SH-SY5Y (cell line): Measurements from ENCODE around the gene EHMT1.

Source experiments
- GATA2 ChIP-seq: IDR thresholded peaks from 2 replicates; pipeline ENCODE4 v1.6.1; 2011; ENCODE audit warnings: mild to moderate bottlenecking, low read depth, low read length
- GATA3 ChIP-seq: IDR thresholded peaks from 2 replicates; pipeline ENCODE4 v1.6.1; 2011; ENCODE audit warnings: low read depth, mild to moderate bottlenecking, low read length, moderate library complexity

EHMT1 gene

DNA sequence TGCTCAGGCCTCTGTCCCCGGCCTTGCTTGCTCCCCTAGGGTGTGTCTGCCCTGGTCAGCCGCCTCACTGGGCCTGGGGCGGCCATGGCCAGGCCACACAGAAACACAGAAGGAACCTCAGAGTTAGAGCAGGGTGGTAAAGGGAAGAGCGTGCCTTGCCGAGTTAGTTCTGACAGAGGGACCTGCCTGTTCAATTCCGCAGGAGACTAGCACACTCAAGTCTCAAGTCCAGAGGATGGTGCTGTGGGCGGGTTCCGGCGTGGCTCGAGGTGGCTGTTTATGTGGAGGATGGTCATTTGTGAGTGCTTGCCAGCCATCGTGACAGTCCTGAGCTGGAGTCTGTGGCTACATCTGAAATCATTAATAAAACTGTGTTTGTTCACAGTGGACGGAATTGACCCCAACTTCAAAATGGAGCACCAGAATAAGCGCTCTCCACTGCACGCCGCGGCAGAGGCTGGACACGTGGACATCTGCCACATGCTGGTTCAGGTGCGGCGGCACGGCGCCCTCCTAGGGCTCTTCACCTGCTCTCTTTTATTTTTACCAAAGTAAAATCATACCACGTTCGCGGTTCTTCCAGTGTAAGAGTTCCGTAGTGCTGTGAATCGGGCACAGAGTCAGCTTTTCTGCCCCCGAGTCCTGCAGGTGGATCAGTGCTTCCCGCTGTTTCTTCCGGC is 163.2 kb downstream of the EHMT1 start:
- TF ChIP-seq GATA3 (no peak), GATA2 (no peak)

GRCh38 chr9:137783521-137783920 is 164.7 kb downstream of the EHMT1 start:
- no peak for TF ChIP-seq GATA3
- TF ChIP-seq GATA2: no peak

DNA sequence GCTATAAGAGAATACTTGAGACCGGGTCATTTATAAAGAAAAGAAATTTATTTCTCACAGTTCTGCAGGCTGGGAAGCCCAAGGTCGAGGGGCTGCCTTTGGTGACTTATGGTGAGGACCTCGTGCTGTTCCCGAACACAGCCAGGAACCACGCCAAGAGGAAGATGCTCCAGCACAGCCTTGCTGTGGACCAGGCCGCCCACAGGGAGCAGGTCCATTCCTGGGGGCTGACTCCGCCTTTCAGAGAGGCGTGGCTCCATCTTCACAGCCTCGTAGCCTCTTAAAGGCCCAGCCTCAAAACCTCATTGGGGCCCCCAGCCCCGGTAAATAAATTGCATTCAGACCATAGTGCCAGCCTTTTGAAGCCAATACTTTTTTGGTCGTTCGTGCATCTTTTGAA is 165.2 kb downstream of the EHMT1 start:
- no peak for TF ChIP-seq GATA2
- no peak for TF ChIP-seq GATA3

GRCh38 chr9:137784641-137785513 is 166.1 kb downstream of the EHMT1 start:
- TF ChIP-seq GATA3: no peak
- no peak for TF ChIP-seq GATA2

GRCh38 chr9:137785704-137786161 is 166.9 kb downstream of the EHMT1 start:
- TF ChIP-seq GATA3 (no peak), GATA2 (no peak)

- TF ChIP-seq GATA2 (no peak), GATA3 (no peak)
Observed at GRCh38 chr9:137786511-137786920, 167.7 kb downstream of the EHMT1 start.

GRCh38 chr9:137787381-137787780 is 168.6 kb downstream of the EHMT1 start:
- TF ChIP-seq GATA3: no peak
- no peak for TF ChIP-seq GATA2

DNA sequence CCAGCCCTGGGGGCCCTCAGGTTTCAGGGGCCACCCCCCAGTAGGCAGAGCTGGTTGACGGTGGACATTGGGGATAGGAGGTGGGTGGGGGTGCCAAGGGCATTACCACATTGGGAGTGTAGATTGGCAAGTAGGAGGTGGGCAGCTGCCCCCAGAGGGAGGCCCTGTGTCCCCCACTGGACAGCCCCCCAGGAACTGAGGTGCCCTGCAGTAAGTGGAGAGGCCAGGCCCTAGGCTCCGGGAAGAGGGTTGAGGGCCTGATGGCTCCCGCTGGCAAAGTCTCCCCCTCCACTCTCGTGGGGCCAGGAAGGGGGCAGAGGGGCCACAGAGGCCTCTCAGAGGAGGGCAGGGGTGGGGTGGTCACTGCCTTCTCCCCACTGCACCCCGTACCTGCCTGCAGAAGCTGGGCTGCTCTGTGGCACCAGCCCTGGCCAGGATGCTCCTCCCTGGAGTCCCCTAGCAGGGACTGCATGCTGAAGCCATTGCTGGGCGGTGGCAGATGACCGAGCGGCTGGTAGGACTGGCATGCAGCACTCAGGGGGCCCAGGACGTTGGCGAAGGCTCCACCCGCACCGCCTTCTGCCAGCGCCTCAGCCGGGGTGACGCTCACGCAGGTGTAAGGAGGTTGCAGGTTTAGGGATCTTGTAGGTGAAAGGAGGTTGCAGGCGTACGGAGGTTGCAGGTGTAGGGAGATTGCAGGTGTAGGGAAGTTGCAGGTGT is 169.1 kb downstream of the EHMT1 start:
- TF ChIP-seq GATA3 (no peak), GATA2 (no peak)

DNA sequence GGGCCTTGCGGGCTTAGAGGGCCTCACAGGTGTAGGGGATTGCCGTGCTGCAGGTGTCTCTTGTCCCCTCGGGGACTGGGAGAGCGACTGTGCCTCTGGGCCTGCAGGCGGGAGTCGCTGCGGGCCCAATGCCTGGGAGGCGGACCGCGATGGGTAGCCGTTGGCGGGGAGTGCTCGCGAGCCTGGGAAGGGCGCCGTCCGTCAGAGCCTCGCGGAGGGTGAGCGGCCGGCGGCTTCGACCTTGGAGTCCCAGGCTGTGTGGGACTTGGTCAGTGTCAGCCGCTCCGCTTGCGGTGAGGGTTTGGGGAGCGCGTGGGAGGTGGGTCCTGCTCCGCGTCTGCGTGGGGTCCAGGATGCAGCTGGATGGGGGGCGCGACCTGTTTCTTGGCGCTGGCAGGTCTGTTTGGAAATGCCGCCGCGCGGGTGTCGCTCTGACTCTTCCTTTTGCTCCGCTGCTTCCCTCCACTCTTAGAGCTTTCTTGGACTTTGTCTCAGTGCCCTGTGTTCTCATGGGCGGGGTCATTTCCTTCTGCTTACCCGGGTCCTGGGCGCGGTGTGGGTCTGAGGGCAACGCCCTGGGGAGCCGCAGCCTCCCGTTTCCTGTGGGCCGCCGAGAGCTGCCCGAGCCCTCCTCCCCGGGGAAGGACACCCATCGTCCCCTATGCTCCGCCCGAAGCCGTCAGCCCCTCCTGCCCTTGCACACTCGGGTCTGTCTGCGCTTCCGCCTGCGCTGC is 169.9 kb downstream of the EHMT1 start:
- no peak for TF ChIP-seq GATA3
- TF ChIP-seq GATA2: no peak

GRCh38 chr9:137789295-137789895 is 170.6 kb downstream of the EHMT1 start:
- TF ChIP-seq GATA2 (no peak), GATA3 (no peak)

DNA sequence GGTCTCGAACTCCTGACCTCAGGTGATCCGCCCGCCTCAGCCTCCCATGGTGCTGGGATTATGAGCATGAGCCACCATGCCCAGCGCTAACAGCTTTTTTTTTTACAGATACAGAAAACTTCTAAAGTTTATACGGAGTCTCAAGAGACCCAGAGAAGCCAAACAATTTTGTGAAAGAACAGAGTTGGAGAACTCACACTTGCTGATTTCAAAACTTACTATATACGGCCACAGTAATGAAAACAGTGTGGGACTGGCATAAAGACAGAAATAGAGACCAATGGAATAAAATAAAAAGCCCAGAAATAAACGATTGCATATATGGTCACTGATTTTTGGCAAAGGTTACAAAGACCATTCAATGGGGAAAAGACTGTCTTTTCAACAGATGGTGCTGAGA is 173.1 kb downstream of the EHMT1 start:
- no peak for TF ChIP-seq GATA2
- no peak for TF ChIP-seq GATA3

GRCh38 chr9:137793196-137793841 is 174.5 kb downstream of the EHMT1 start:
- TF ChIP-seq GATA3 (no peak), GATA2 (no peak)

GRCh38 chr9:137795156-137795666 is 176.4 kb downstream of the EHMT1 start:
- no peak for TF ChIP-seq GATA3
- TF ChIP-seq GATA2: no peak
